ENCODE measurements around the gene KPNA1. TPM values are rescaled to one million over a fixed set of nuclear protein-coding genes. Genes with fewer than 3 reads are reported as not detected.

KPNA1 gene
- total and polyA plus RNA-seq, 4 donors: 20.7 to 42.0 (median 23.5) TPM

GRCh38 chr3:122391681-122392446, 122.9 kb downstream of the KPNA1 start:
- no peaks in the 10 kb centered on the region for H3K27me3 ChIP-seq (ENCODE audit: control insufficient read depth in 4 of 4, insufficient read depth in 4 of 4, low read length in 3 of 4)
- peaks cover 6 to 45% (median 40%) of the 10 kb centered on the region in 4 donors for H3K4me1 ChIP-seq (ENCODE audit: control insufficient read depth in 4 of 4, insufficient read depth in 4 of 4, low read length in 3 of 4)
- H3K36me3 ChIP-seq (ENCODE audit: control insufficient read depth in 4 of 4, insufficient read depth in 3 of 4, low read depth in 1 of 4, low read length in 3 of 4): no peaks in the 10 kb centered on the region
- peak overlapping the region in 1 of 2 donors; percentile 1 for H3K9ac ChIP-seq (ENCODE audit: low read depth in 1 of 2, low read length in 2 of 2)
- no peaks in the 10 kb centered on the region for H3K9me3 ChIP-seq (ENCODE audit: control insufficient read depth in 4 of 4, low read length in 3 of 4)
- H3K27ac ChIP-seq (ENCODE audit: low read depth in 1 of 2, low read length in 2 of 2): peak overlapping the region in 1 of 2 donors; percentile 8
- H3K4me3 ChIP-seq (ENCODE audit: low read depth in 1 of 3, low read length in 3 of 3): no peak overlapping the region
- no peak for DNase-seq (ENCODE audit: low spot score)
- 33% methylated on average over 2 of the region's 2 CpGs for WGBS
- TF ChIP-seq MAX (IDR thresholded peaks at IDR 0.05) (peak; percentile 51), GABPA (IDR thresholded peaks at IDR 0.05 in 1 of 2, conservative IDR thresholded peaks at IDR 0.05 in 1 of 2) (no peak), NR2F2 (IDR thresholded peaks at IDR 0.05) (no peak), TAF1 (conservative IDR thresholded peaks at IDR 0.05) (no peak), RXRA (IDR thresholded peaks at IDR 0.05) (peak; percentile 65 to 76), YY1 (IDR thresholded peaks at IDR 0.05) (peak; percentile 40), EGR1 (IDR thresholded peaks at IDR 0.05; ENCODE audit: low read depth in 2 of 2) (peak in 1 of 2 donors; percentile 16), HNF4A (conservative IDR thresholded peaks at IDR 0.05) (peak; percentile 90 to 93), HNF4G (IDR thresholded peaks at IDR 0.05) (peak; percentile 81), FOXA2 (IDR thresholded peaks at IDR 0.05) (no peak), CTCF (IDR thresholded peaks at IDR 0.05; ENCODE audit: low read depth, low read length, missing input control) (no peak), FOXA1 (IDR thresholded peaks at IDR 0.05) (no peak), RAD21 (IDR thresholded peaks at IDR 0.05) (peak; percentile 33 to 59), SP1 (IDR thresholded peaks at IDR 0.05) (peak; percentile 62), JUND (IDR thresholded peaks at IDR 0.05) (peak in 1 of 2 donors; percentile 82), ATF3 (IDR thresholded peaks at IDR 0.05) (no peak)
- TF ChIP-seq, protein P1, sequence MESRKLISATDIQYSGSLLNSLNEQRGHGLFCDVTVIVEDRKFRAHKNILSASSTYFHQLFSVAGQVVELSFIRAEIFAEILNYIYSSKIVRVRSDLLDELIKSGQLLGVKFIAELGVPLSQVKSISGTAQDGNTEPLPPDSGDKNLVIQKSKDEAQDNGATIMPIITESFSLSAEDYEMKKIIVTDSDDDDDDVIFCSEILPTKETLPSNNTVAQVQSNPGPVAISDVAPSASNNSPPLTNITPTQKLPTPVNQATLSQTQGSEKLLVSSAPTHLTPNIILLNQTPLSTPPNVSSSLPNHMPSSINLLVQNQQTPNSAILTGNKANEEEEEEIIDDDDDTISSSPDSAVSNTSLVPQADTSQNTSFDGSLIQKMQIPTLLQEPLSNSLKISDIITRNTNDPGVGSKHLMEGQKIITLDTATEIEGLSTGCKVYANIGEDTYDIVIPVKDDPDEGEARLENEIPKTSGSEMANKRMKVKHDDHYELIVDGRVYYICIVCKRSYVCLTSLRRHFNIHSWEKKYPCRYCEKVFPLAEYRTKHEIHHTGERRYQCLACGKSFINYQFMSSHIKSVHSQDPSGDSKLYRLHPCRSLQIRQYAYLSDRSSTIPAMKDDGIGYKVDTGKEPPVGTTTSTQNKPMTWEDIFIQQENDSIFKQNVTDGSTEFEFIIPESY (IDR thresholded peaks at IDR 0.05): peak; percentile 46
- TF ChIP-seq, protein P2, sequence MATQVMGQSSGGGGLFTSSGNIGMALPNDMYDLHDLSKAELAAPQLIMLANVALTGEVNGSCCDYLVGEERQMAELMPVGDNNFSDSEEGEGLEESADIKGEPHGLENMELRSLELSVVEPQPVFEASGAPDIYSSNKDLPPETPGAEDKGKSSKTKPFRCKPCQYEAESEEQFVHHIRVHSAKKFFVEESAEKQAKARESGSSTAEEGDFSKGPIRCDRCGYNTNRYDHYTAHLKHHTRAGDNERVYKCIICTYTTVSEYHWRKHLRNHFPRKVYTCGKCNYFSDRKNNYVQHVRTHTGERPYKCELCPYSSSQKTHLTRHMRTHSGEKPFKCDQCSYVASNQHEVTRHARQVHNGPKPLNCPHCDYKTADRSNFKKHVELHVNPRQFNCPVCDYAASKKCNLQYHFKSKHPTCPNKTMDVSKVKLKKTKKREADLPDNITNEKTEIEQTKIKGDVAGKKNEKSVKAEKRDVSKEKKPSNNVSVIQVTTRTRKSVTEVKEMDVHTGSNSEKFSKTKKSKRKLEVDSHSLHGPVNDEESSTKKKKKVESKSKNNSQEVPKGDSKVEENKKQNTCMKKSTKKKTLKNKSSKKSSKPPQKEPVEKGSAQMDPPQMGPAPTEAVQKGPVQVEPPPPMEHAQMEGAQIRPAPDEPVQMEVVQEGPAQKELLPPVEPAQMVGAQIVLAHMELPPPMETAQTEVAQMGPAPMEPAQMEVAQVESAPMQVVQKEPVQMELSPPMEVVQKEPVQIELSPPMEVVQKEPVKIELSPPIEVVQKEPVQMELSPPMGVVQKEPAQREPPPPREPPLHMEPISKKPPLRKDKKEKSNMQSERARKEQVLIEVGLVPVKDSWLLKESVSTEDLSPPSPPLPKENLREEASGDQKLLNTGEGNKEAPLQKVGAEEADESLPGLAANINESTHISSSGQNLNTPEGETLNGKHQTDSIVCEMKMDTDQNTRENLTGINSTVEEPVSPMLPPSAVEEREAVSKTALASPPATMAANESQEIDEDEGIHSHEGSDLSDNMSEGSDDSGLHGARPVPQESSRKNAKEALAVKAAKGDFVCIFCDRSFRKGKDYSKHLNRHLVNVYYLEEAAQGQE (IDR thresholded peaks at IDR 0.05): no peak
